ENCODE data around the gene RSPH9. TPM values are rescaled to one million over a fixed set of nuclear protein-coding genes. Genes with fewer than 3 reads are reported as not detected.

The RSPH9 gene
- total and polyA plus RNA-seq, 2 experiments from 2014 or later, result 0.10 to 0.39 TPM

- H3K36me3 Mint-ChIP-seq (ENCODE audit: low read depth), result peaks cover 64% of the 10 kb centered on the region
- no peak overlapping the region for H3K4me3 Mint-ChIP-seq
Observed at GRCh38 chr6:43623880-43624785, 20.7 kb upstream of the RSPH9 start.

More at GRCh38 chr6:43623880-43624785, 20.7 kb upstream of the RSPH9 start:
- DNase-seq (ENCODE audit: low spot score) (no peak), ATAC-seq (no peak)
- Histone ChIP-seq H3F3A (replicated peaks; ENCODE audit: low read depth) (peaks cover 10% of the 10 kb centered on the region; the same call in 1 of the 2 replicates), H4K20me1 (replicated peaks; ENCODE audit: insufficient read depth) (peaks cover 7% of the 10 kb centered on the region), H3K4me3 (no peak overlapping the region), H3K27me3 (ENCODE audit: insufficient read depth) (no peaks in the 10 kb centered on the region), H3K4me1 (ENCODE audit: insufficient read depth) (no peaks in the 10 kb centered on the region), H3K4me2 (no peak overlapping the region), H3K9me2 (ENCODE audit: insufficient read depth) (no peaks in the 10 kb centered on the region), H2AFZ (no peak overlapping the region), H3K79me2 (replicated peaks; ENCODE audit: insufficient read depth) (peaks cover 19% of the 10 kb centered on the region), H3K36me3 (ENCODE audit: insufficient read depth) (peaks cover 15% of the 10 kb centered on the region), H3K27ac (ENCODE audit: low read depth) (no peak overlapping the region)
- no peak overlapping the region for H3K27ac Mint-ChIP-seq
- no peak for TF ChIP-seq JUNB (IDR thresholded peaks at IDR 0.05; ENCODE audit: unreplicated experiment)
- no peak for TF ChIP-seq ETS1 (IDR thresholded peaks at IDR 0.05)
- TF ChIP-seq EZH2 (IDR thresholded peaks at IDR 0.05; ENCODE audit: low read depth, unreplicated experiment), result no peak
- no peak for TF ChIP-seq ZNF331 (CRISPR knock-in tag; IDR thresholded peaks at IDR 0.05; ENCODE audit: low read depth)
- TF ChIP-seq CREB1 (CRISPR knock-in tag; IDR thresholded peaks at IDR 0.05; ENCODE audit: low read depth), result no peak
- no peak for TF ChIP-seq ZNF114 (CRISPR knock-in tag; IDR thresholded peaks at IDR 0.05)
- TF ChIP-seq REST (IDR thresholded peaks at IDR 0.05; ENCODE audit: unreplicated experiment), result no peak
- no peak for TF ChIP-seq EZH2phosphoT487 (IDR thresholded peaks at IDR 0.05; ENCODE audit: unreplicated experiment)
- TF ChIP-seq, protein P1, sequence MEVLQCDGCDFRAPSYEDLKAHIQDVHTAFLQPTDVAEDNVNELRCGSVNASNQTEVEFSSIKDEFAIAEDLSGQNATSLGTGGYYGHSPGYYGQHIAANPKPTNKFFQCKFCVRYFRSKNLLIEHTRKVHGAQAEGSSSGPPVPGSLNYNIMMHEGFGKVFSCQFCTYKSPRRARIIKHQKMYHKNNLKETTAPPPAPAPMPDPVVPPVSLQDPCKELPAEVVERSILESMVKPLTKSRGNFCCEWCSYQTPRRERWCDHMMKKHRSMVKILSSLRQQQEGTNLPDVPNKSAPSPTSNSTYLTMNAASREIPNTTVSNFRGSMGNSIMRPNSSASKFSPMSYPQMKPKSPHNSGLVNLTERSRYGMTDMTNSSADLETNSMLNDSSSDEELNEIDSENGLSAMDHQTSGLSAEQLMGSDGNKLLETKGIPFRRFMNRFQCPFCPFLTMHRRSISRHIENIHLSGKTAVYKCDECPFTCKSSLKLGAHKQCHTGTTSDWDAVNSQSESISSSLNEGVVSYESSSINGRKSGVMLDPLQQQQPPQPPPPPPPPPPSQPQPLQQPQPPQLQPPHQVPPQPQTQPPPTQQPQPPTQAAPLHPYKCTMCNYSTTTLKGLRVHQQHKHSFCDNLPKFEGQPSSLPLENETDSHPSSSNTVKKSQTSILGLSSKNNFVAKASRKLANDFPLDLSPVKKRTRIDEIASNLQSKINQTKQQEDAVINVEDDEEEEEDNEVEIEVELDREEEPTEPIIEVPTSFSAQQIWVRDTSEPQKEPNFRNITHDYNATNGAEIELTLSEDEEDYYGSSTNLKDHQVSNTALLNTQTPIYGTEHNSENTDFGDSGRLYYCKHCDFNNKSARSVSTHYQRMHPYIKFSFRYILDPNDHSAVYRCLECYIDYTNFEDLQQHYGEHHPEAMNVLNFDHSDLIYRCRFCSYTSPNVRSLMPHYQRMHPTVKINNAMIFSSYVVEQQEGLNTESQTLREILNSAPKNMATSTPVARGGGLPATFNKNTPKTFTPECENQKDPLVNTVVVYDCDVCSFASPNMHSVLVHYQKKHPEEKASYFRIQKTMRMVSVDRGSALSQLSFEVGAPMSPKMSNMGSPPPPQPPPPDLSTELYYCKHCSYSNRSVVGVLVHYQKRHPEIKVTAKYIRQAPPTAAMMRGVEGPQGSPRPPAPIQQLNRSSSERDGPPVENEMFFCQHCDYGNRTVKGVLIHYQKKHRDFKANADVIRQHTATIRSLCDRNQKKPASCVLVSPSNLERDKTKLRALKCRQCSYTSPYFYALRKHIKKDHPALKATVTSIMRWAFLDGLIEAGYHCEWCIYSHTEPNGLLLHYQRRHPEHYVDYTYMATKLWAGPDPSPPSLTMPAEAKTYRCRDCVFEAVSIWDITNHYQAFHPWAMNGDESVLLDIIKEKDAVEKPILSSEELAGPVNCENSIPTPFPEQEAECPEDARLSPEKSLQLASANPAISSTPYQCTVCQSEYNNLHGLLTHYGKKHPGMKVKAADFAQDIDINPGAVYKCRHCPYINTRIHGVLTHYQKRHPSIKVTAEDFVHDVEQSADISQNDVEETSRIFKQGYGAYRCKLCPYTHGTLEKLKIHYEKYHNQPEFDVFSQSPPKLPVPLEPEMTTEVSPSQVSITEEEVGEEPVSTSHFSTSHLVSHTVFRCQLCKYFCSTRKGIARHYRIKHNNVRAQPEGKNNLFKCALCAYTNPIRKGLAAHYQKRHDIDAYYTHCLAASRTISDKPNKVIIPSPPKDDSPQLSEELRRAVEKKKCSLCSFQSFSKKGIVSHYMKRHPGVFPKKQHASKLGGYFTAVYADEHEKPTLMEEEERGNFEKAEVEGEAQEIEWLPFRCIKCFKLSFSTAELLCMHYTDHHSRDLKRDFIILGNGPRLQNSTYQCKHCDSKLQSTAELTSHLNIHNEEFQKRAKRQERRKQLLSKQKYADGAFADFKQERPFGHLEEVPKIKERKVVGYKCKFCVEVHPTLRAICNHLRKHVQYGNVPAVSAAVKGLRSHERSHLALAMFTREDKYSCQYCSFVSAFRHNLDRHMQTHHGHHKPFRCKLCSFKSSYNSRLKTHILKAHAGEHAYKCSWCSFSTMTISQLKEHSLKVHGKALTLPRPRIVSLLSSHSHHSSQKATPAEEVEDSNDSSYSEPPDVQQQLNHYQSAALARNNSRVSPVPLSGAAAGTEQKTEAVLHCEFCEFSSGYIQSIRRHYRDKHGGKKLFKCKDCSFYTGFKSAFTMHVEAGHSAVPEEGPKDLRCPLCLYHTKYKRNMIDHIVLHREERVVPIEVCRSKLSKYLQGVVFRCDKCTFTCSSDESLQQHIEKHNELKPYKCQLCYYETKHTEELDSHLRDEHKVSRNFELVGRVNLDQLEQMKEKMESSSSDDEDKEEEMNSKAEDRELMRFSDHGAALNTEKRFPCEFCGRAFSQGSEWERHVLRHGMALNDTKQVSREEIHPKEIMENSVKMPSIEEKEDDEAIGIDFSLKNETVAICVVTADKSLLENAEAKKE (CRISPR knock-in tag; IDR thresholded peaks at IDR 0.05), result no peak
- TF ChIP-seq POLR2AphosphoS5 (IDR thresholded peaks at IDR 0.05; ENCODE audit: low read depth), result no peak
- TF ChIP-seq STAT1 (IDR thresholded peaks at IDR 0.05; ENCODE audit: unreplicated experiment), result no peak
- no peak for TF ChIP-seq CTCF (conservative IDR thresholded peaks at IDR 0.05; ENCODE audit: low read depth in 2 of 2)
- no peaks in the 10 kb centered on the region for H3K9me3 Mint-ChIP-seq
- peaks cover 5% of the 10 kb centered on the region for H3K4me1 Mint-ChIP-seq
- peaks cover 5% of the 10 kb centered on the region for H3K27me3 Mint-ChIP-seq (ENCODE audit: insufficient read depth, low read depth, poor library complexity)

Measured in GM23338 (cell line).